NCI-H2029 (cell line): ENCODE data around the gene SHROOM3.

ENCODE experiments used
- DNase-seq: peaks from one replicate; lab custom pipeline; 2025; lab: John Stamatoyannopoulos, UW

SHROOM3 gene

DNA sequence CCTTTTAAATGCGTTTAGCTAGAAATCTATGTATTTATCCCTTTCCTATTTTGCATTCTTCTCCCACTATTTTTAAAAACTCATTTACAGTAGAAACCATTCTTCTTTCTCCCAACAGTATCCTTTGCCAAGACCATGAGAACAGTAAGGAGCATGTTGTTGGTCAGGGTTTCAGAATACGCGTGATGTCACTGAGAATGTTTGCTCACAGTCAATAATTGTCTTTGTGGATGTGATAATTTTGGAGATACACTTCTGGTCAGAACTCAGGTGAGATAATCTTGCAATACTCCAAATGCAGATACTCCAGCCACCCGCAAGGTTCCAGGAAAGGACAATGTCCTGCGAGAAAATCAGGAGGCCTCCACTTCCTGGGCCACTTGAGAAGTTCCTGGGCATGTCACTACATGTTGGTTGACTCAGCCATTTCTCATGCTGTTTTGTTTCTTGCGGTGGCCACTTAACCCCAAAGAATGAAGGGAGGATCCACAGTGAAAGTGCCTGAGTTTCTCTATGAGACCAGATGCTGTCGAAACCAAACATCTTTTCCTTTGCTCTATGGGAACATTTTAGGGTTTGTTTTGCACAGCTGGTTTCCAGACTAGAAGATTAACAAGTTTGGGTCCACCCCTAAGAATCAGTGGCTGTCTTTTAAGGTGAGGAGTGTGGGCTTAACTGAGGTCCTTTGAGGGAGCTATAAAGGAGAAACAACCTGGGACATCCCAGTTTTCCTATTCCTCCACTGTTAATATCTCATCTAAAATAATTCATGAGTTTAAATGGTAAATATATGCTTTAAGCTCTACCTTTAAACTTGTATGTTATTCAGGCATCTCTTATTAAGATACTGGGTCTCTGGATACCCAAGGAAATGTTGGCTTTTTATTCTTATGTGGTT, 346.9 kb downstream of the SHROOM3 start:
- peak; percentile 54 for DNase-seq

DNA sequence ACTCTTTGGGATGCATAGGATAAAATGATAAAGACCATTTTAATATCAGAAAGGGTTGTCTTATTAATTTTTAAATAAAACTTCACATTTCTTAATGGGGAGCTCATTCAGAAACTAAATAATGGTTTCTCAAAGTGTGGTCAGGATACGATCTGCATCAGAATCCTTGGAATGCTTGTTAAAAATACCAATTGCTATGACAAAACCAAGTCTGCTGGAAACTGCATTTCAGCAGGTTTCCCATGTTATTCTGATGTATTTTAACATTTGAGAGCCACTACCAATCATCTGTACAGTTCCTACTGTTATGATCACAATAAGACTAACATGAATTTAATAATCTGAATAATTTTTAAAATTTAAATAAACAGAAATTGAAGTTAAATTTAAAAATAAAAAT, 347.8 kb downstream of the SHROOM3 start:
- no peak for DNase-seq

DNA sequence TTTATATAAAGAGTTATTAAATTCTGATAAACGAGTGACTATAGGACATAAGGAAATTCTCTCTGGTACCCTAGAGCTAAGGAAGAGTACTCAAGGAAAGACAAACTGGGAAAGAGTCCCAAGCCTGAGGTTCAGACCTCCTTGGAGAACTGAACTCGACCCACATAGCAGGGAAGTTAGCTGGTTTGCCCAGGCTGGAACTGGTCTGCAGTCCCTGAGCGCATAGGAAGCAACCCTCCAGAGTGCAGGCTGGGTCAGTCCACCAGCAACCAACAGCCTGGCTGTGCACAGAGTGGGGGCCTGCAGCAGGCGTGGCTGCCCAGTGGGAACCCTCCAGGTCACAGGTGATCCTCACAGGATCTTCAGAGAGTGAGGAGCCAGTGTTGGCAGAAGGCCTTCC, 348.8 kb downstream of the SHROOM3 start:
- no peak for DNase-seq

DNA sequence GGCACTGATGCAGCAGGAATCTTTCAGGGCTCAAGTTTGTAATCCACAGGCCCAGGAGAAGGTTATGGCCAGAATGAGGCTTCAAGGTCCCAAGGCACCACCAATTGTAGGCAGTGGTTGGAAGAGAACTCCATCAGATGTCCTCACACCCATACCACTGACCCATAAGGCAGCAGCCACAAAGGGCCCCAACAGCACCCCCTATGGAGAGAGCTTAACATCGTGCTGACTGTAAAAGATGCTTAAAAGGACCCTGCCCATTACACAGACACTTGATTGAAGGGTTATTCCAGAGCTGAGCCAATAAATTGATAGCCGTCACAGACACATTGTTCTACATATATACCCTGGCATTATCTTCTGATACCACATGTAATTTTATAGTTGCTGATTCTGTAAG, 349.2 kb downstream of the SHROOM3 start:
- DNase-seq, result no peak

DNA sequence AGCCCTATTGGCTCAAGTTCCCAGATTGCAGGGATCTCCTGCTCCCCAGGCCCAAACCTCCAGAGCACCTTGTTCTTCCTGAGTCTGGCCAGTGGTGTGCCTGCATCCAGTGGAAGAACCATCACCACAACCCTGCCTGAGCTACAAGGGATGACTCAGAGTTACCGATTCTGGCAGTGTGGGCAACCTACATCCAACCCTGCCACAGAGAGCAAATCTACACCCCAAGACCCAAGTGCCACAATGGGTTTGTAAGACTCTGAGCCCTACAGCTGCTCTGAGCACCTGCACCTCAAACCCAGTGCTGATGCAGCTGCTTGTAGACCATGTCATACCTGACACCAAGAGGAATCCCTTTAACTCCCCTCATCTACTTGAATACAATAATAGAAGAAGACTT, 352.9 kb downstream of the SHROOM3 start:
- no peak for DNase-seq

- DNase-seq, result no peak
Observed at GRCh38 chr4:76790377-76790776, 355.3 kb downstream of the SHROOM3 start.

- no peak for DNase-seq
Observed at GRCh38 chr4:76791479-76791878, 356.4 kb downstream of the SHROOM3 start.

GRCh38 chr4:76792418-76792817, 357.4 kb downstream of the SHROOM3 start:
- no peak for DNase-seq

DNA sequence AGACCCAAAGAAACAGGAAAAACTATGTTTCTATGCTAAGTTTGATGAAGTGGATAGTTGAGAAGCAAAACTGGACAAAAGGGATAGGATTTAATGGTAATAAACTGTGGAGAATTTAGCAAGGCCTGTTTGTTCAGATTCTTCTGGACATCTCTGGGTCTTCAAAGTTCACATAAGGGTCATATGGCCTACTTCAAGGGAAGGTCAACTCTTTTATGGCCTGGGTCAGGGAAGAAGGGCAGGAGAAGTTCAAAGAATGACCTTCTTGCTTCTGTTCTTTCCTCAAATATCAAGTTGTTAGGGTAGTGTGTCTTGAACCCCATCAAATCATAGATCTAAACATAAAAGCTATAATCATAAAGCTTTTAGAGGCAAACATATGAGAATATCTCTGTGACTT, 360.2 kb downstream of the SHROOM3 start:
- DNase-seq, result no peak

DNA sequence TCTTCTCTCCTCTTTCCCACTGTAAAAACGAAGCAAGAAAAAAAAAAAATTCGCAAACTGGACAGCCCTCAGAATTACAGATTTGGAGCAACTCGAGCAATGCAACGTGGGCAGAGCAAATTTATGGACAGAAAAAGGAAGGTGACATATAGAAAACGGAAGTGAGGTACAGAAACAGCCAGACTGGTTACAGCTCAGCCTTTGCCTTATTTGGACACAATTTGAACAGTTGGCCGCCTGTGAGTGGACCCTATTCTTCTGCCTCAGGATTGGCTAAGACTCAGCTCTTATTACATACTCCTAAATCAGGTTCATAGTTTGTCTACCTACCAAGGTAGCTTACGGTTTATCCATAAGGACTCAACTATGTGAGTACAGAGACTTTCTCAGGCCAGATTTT, 364.1 kb downstream of the SHROOM3 start:
- DNase-seq, result no peak

DNA sequence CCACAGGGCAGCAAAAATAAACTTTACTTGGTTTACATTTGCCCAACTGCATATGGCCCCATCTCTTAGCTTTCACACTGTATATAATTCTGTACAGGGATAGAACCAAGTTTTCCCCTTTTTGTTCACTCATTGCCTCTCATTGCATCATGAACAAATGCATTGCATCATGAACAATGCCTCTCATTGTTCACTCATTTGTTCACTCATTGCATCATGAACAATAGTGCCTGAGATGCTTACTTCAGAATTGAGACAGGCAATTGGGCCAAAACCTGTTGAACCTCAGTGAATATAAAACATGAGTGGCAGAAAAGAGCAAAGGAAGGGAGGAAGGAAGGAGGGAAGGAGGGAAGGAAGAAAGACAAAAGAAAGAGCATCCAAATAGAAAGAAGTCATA, 364.7 kb downstream of the SHROOM3 start:
- no peak for DNase-seq

DNA sequence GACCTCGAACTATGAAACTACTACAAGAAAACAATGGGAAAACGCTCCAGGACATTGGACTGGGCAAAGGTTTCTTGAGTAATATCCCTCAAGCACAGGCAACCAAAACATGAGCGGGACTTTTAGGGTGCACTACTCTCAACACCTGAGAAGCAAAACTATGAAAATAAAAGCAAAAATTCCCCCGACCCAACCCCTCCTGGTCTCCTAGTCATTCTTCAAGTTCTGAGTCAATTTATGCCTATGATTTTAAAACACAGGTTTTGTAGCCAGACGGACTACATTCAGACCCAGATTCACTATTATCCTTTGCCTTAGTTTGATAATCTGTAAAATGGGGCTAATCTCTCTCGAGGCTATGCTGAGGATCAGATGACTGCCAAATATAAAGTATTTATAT, 365.9 kb downstream of the SHROOM3 start:
- no peak for DNase-seq

DNA sequence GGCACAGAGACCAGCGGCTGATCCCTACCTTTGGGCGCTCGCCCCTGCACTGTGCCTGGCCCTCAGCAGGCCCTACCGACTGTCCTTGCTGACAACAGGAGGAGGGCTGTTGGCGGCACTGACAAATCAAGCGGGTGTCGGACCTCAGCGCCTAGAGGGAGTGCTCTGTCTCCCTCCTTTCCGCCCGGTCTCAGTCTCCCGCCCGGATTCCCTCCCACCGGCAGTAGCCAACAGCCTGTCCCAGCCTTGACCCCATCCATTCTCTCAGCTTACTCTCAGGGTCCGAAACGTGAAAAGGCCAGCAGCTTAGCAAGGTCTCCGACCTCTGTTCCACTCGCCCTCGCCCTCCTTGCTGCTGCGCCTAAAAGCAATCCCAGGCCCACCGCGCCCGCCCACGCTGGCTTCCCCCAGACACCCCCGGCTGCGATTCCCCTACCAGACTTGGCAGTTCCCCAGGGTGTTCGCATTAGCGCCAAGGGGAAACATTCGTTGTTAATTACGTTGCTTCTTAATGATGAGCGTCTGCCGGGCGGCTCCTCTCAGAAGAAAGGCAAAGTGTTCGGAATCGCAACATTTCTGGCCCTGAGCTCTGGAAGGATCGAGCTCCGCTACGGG, 366.7 kb downstream of the SHROOM3 start:
- DNase-seq, result no peak

- no peak for DNase-seq
Observed at GRCh38 chr4:76802236-76803021, 367.4 kb downstream of the SHROOM3 start.

GRCh38 chr4:76803522-76803921, 368.5 kb downstream of the SHROOM3 start:
- DNase-seq, result no peak

DNA sequence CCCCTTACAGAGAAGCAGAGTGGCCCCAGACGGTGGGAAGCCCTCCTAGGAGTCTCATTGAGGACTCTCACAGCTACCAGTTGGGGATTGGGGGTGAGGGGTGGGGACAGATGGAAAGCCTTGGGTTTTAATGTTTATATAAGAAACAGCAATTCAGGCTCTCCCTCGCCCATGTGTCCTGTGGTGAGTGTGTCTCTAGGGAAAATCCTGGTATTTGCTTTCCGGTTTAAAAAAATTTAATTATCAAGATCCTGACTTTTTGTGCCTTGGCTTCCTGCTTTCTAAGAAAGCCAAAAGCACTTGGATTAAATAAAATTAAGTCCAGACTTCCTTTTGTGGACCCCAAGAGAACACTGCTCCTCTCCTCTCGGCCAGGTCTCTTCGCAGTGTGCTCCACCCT, 369.1 kb downstream of the SHROOM3 start:
- no peak for DNase-seq

DNA sequence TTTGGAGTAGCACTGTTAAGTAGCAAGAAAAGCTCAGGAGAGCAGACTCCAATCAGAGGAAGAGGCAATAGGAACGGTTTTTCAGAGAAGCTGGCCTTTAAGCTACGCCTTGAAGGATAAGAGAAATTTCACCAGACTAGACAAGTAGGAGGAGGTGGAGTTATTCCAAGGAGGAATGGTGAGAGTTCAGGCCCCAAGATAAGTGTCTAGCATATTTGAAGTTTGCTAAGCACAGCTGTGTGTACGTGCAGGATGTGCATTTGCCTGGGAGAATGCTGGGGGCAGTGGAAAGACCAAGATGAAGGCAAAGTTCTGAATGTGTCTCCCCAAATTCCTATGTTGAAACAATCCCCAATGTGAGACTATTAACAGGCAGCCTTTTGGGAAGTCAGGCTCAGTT, 371.3 kb downstream of the SHROOM3 start:
- no peak for DNase-seq

- no peak for DNase-seq
Observed at GRCh38 chr4:76806757-76807156, 371.7 kb downstream of the SHROOM3 start.

- no peak for DNase-seq
Observed at GRCh38 chr4:76809594-76810305, 374.7 kb downstream of the SHROOM3 start.

GRCh38 chr4:76811604-76812412, 376.8 kb downstream of the SHROOM3 start:
- no peak for DNase-seq

DNA sequence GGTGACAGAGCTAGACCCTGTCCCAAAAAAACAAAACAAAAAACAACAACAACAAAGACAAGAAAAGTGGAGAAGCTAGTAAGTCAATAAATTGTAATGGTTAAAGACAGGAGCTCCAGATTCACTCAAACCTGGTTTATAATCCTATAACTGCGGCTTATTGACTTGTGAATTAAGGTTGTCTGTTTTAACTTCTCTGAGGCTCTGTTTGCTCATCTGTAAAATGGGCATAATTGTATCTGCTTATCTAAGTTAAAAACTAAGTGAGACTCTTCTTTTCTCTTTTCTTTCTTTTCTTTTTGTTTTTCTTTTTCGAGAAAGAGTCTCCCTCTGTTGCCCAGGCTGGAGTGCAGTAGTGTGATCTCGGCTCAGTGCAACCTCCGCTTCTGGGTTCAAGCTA, 378.0 kb downstream of the SHROOM3 start:
- no peak for DNase-seq
